Neural cell (in vitro differentiated cells): ENCODE results near the gene ZNF135. TPM values are rescaled to one million over a fixed set of nuclear protein-coding genes. Genes with fewer than 3 reads are reported as not detected.

Source experiments
- polyA plus RNA-seq: library from polyadenylated mRNA; depleted of rRNA; stranded (reverse); fragments of >200 nt; gene quantifications from 2 replicates; pipeline ENCODE4 v1.2.3, GENCODE V29; 2014

ZNF135 gene
- polyA plus RNA-seq, 1 donor from 2014 or later: 13.7 TPM

Other genes with a start within 250 kb of the ZNF135 start
- gene ZNF552, start 244.4 kb upstream of the ZNF135 start, polyA plus RNA-seq: 6.0 and 8.8 TPM in 2 replicates
- gene ZNF587B, start 229.0 kb upstream of the ZNF135 start, polyA plus RNA-seq: 5.7 and 6.7 TPM in 2 replicates
- gene ZNF587, start 209.4 kb upstream of the ZNF135 start, polyA plus RNA-seq: 16.8 and 23.3 TPM in 2 replicates
- 12.4 and 17.7 TPM in 2 replicates for gene ZNF814, start 170.2 kb upstream of the ZNF135 start, polyA plus RNA-seq
- 21.7 and 25.0 TPM in 2 replicates for gene ZNF417, start 142.7 kb upstream of the ZNF135 start, polyA plus RNA-seq
- gene ZNF418, start 123.9 kb upstream of the ZNF135 start, polyA plus RNA-seq: 19.7 and 27.6 TPM in 2 replicates
- 11.0 and 13.4 TPM in 2 replicates for gene ZNF256, start 111.6 kb upstream of the ZNF135 start, polyA plus RNA-seq
- not detected in 2 replicates for gene C19orf18, start 84.7 kb upstream of the ZNF135 start, polyA plus RNA-seq
- 39.1 and 43.2 TPM in 2 replicates for gene ZNF606, start 56.5 kb upstream of the ZNF135 start, polyA plus RNA-seq
- gene ZSCAN1, start 25.3 kb upstream of the ZNF135 start, polyA plus RNA-seq: 6.3 and 7.9 TPM in 2 replicates
- gene ZSCAN18, start 38.9 kb downstream of the ZNF135 start, polyA plus RNA-seq: 399 and 400 TPM in 2 replicates
- 20.3 and 20.6 TPM in 2 replicates for gene ZNF329, start 91.5 kb downstream of the ZNF135 start, polyA plus RNA-seq
- 46.4 and 47.2 TPM in 2 replicates for gene ZNF274, start 123.8 kb downstream of the ZNF135 start, polyA plus RNA-seq
- 22.7 and 50.1 TPM in 2 replicates for gene ZNF544, start 169.6 kb downstream of the ZNF135 start, polyA plus RNA-seq
- gene ZNF8, start 219.7 kb downstream of the ZNF135 start, polyA plus RNA-seq: 5.5 and 6.4 TPM in 2 replicates
- 137 and 141 TPM in 2 replicates for gene ERVK3-1, start 246.1 kb downstream of the ZNF135 start, polyA plus RNA-seq